Loucy (cell line): ENCODE data around the gene SWI5.

ENCODE experiments used
- EZH2phosphoT487 ChIP-seq: fragments of 200-600 bp; IDR thresholded peaks from 2 replicates; pipeline ENCODE4 v1.6.1; 2018; ENCODE audit warnings: antibody characterized with exemption, mild to moderate bottlenecking, moderate library complexity, borderline replicate concordance
- TF ChIP-seq, protein P1 (sequence below): fragments of 200-600 bp; sonication (generic); conservative IDR thresholded peaks from 2 replicates; pipeline ENCODE4 v1.5.1; 2014; ENCODE audit warnings: mild to moderate bottlenecking, antibody characterized with exemption, low read length

DNA sequence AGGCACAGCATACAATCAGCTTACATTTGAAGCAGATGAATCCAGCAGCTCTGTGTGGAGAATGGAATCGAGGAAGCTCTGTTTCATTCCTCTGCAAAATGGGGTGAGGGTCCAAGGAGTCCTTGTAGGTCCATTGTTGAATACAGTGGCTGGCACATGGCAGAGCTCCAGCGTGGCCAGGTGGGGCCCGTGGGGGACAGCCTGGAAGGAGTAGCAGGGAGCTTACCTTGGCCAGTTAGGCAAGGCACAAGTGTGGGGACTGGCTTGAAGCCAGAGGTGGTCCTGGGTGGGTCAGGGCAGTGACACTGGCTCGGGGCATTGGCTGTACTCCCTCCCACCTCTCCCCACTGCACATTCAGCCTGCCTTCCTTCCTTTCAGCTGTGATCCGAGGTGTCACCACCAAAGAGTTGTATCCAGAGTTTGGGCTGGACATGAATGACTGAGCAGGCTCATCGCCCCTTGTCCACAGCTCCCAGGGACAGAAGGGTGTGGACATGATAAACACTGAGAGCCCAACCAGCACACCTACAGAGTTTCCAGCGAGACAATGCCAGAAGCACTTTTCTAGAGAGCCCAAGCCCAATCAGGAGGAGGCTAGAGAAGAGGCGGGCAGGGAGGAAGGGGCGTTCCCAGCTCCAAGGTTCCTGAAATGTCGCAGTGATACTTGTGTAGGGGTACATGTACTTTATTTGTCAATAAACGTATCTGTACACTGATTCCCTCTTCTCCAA is 12.4 kb downstream of the SWI5 start:
- TF ChIP-seq, protein P1, sequence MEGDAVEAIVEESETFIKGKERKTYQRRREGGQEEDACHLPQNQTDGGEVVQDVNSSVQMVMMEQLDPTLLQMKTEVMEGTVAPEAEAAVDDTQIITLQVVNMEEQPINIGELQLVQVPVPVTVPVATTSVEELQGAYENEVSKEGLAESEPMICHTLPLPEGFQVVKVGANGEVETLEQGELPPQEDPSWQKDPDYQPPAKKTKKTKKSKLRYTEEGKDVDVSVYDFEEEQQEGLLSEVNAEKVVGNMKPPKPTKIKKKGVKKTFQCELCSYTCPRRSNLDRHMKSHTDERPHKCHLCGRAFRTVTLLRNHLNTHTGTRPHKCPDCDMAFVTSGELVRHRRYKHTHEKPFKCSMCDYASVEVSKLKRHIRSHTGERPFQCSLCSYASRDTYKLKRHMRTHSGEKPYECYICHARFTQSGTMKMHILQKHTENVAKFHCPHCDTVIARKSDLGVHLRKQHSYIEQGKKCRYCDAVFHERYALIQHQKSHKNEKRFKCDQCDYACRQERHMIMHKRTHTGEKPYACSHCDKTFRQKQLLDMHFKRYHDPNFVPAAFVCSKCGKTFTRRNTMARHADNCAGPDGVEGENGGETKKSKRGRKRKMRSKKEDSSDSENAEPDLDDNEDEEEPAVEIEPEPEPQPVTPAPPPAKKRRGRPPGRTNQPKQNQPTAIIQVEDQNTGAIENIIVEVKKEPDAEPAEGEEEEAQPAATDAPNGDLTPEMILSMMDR = no peak
- TF ChIP-seq EZH2phosphoT487 = no peak
